Adrenal gland (tissue), 5 donors: ENCODE data around the gene GRM8.

Experiments used
- CTCF ChIP-seq, 6 experiments: fragments of 450-650 bp in 4 of 6; fragments of 200-600 bp in 2 of 6; sonication (generic) in 1 of 6; IDR thresholded peaks; 1 replicate in 5 of 6; 2 replicates in 1 of 6; pipeline versions ENCODE4 v1.5.1 to v1.8.0; 2016 to 2021; ENCODE audit warnings: antibody characterized with exemption in 6 of 6, mild to moderate bottlenecking in 2 of 6, moderate library complexity in 1 of 6
- POLR2A ChIP-seq, 2 donors: fragments of 450-650 bp; IDR thresholded peaks; one replicate each; pipeline ENCODE4 v1.6.1; 2017; ENCODE audit warnings: antibody characterized with exemption in 2 of 2, mild to moderate bottlenecking in 2 of 2, moderate library complexity in 1 of 2
- donor health status: DM: no; HTN: no; CAD: no.

- TF ChIP-seq POLR2A (IDR thresholded peaks at IDR 0.05) (no peak), CTCF (IDR thresholded peaks at IDR 0.05) (no peak)
Observed at GRCh38 chr7:126993626-126994213, 259.0 kb downstream of the GRM8 start.
